IPS-18c (cell line): ENCODE results near the gene CLEC16A.

Experiments used
- H3K4me3 ChIP-seq: 2 replicates; pipeline ENCODE4 v1.7.0; 2013; ENCODE audit warnings: low read depth, mild to moderate bottlenecking, low read length, moderate library complexity; ENCODE audit not compliant: insufficient read depth
- H3K9me3 ChIP-seq: one replicate; pipeline ENCODE4 v1.6.1; 2013; ENCODE audit warnings: mild to moderate bottlenecking, low read length, moderate library complexity; ENCODE audit not compliant: control insufficient read depth, insufficient read depth

The CLEC16A gene

GRCh38 chr16:11051430-11051829 lies 107.1 kb downstream of the CLEC16A start:
- Histone ChIP-seq H3K4me3 (no peak overlapping the region), H3K9me3 (no peaks in the 10 kb centered on the region)

- Histone ChIP-seq H3K9me3 (no peaks in the 10 kb centered on the region), H3K4me3 (no peak overlapping the region)
These were observed 107.8 kb downstream of the CLEC16A start for GRCh38 chr16:11051879-11052808.

GRCh38 chr16:11053916-11054460 lies 109.6 kb downstream of the CLEC16A start:
- H3K9me3 ChIP-seq, result no peaks in the 10 kb centered on the region
- no peak overlapping the region for H3K4me3 ChIP-seq

GRCh38 chr16:11056090-11056992 lies 112.0 kb downstream of the CLEC16A start:
- Histone ChIP-seq H3K9me3 (no peaks in the 10 kb centered on the region), H3K4me3 (no peak overlapping the region)

GRCh38 chr16:11056993-11057649 lies 112.8 kb downstream of the CLEC16A start:
- Histone ChIP-seq H3K4me3 (no peak overlapping the region), H3K9me3 (no peaks in the 10 kb centered on the region)

GRCh38 chr16:11057711-11058345 lies 113.5 kb downstream of the CLEC16A start:
- no peak overlapping the region for H3K4me3 ChIP-seq
- no peaks in the 10 kb centered on the region for H3K9me3 ChIP-seq

- Histone ChIP-seq H3K4me3 (no peak overlapping the region), H3K9me3 (no peaks in the 10 kb centered on the region)
These were observed 114.5 kb downstream of the CLEC16A start for GRCh38 chr16:11058832-11059231.

GRCh38 chr16:11059588-11059987 lies 115.2 kb downstream of the CLEC16A start:
- no peak overlapping the region for H3K4me3 ChIP-seq
- no peaks in the 10 kb centered on the region for H3K9me3 ChIP-seq

- Histone ChIP-seq H3K4me3 (no peak overlapping the region), H3K9me3 (no peaks in the 10 kb centered on the region)
These were observed 116.0 kb downstream of the CLEC16A start for GRCh38 chr16:11060364-11060763.

GRCh38 chr16:11060842-11061241 lies 116.5 kb downstream of the CLEC16A start:
- no peaks in the 10 kb centered on the region for H3K9me3 ChIP-seq
- no peak overlapping the region for H3K4me3 ChIP-seq

GRCh38 chr16:11061629-11062270 lies 117.4 kb downstream of the CLEC16A start:
- Histone ChIP-seq H3K9me3 (no peaks in the 10 kb centered on the region), H3K4me3 (no peak overlapping the region)

- Histone ChIP-seq H3K9me3 (no peaks in the 10 kb centered on the region), H3K4me3 (no peak overlapping the region)
These were observed 119.3 kb downstream of the CLEC16A start for GRCh38 chr16:11063448-11064201.

- Histone ChIP-seq H3K4me3 (no peak overlapping the region), H3K9me3 (no peaks in the 10 kb centered on the region)
These were observed 119.8 kb downstream of the CLEC16A start for GRCh38 chr16:11064202-11064540.

GRCh38 chr16:11064851-11065250 lies 120.5 kb downstream of the CLEC16A start:
- Histone ChIP-seq H3K9me3 (no peaks in the 10 kb centered on the region), H3K4me3 (no peak overlapping the region)

- Histone ChIP-seq H3K4me3 (no peak overlapping the region), H3K9me3 (no peaks in the 10 kb centered on the region)
These were observed 122.0 kb downstream of the CLEC16A start for GRCh38 chr16:11066261-11066870.
